Posterior vena cava (tissue), 2 donors: ENCODE measurements around the gene HMX1. TPM values are rescaled to one million over a fixed set of nuclear protein-coding genes. Genes with fewer than 3 reads are reported as not detected.
A peak's percentile ranks its signal among the peaks of the same experiment; 100 is the strongest.

Experiments used
- DNase-seq: peaks from one replicate; pipeline ENCODE4 v3.0.0-alpha.2; 2020; ENCODE audit warnings: low spot score
- intact Hi-C, 2 donors: fragments of 100-400 bp; cut with DNase I; formaldehyde crosslinking; loops; one replicate each; pipeline versions ENCODE4 v1.14.1 to v1.14.2; 2022 to 2023
- total RNA-seq, 2 donors: library from RNA; stranded (reverse); fragmentation: NEBNext Ultra II Directional; extraction: Animal tissue kit (Norgen Biotek cat#: 25700); gene quantifications; one replicate each; pipeline ENCODE4 v1.2.1, GENCODE V29; 2021
- donor health status: DM: yes; HTN: yes; CAD: no.
- donor health status: DM: yes; HTN: yes; CAD: no.

HMX1 gene
- total RNA-seq, 2 donors from 2014 or later = 0.19 TPM; not detected in 1

DNA sequence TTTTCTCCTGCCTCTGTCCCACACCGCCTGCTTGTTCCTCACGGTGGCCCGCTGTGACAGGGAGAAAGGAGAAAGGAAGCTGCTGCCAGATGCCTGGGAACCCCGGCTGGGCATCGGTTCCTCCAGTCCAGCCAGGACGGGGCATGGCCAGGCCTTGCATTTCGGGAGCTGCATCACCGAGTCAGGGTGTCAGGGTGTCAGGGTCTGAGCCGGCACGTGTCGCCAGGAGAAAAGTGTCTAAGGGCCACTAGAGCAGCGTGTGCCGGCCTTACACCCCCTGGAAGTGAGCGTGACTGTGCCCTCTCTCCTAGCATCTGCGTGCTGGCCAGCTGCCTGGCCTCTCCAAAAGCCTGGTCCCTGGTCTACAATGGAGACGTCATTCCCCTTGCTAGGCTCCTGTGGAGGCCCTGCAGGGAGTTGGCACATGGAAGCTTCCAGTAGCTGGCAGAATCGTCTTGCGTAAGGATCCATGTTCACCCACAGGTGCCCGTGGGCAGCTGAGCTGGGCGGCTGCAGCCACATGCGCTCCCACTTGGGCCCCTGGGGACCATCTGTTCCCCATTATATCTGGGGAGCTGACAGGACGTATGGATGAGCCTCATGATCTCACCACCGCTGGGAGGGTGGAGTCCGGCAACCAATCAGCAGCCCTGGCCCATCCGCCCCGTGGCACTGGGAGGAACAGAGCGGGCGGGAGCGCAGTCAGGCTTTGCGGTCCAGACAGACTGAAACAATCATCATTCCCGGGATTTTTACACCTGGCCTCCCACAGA lies 39.9 kb upstream of the HMX1 start:
- intact Hi-C loops = loop anchor here in 1 of 2 donors (10.0 kb wide), 1 partner anchor 307 kb away; no protein-coding TSS in a partner anchor
- peak; percentile 74 for DNase-seq

DNA sequence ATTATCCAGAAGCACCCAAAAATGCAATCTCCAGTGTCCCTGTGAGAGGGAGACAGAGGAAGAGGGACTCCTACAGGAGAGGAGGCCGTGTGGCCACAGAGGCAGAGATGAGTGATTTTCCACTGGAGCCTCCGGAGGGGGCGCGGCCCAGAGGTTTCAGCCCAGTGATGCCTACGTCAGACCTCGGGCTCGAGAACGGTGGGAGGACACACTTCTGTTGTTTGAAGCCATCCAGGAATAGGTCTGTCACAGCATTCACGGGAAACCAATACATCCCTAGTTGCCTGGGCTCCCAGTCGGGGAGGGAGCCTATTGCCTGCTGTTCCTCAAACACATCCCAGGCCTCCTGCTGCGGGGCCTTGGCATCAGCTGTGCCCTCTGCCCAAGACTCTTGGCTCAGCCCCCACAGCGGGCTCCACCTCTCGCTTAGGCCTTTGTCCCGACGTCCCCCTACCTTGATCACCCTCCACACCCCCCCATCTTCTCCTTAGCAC lies 39.2 kb upstream of the HMX1 start:
- no peak for DNase-seq
- intact Hi-C loops = loop anchor here in 1 of 2 donors (10.0 kb wide), 1 partner anchor 306 kb away; no protein-coding TSS in a partner anchor

DNA sequence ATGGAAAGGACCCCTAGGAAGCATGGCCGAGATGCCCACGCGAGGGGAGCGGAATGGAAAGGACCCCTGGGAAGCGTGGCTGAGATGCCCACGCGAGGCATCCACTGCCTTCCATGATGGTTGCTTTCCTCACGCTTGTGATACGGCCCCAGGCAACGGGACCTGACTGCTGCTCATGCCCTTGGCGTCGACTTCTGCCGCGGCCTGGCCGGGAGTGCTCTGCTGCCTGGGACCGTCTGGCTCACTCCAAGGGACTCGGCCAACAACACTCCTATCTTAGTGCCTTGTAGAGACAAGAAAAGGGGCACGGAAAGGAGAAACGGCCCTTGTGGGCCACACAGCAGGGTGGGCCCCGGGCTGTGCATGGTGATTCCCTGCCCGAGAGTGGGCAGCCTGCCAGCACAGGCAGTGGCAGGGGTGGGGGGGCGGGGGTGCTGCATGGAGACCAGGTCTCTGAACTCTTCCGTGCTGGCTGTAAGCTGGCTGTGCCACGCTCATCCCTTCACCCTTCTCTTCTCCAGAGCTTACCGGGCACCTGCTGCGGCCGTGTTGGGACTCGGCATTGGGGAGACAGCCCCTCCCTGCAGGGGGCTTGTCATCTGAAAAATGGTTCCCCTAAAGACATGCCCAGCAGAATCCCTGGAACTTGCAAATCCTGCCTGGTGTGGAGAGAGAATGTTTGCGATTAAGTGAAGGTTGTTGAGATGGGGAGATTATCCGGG lies 38.6 kb upstream of the HMX1 start:
- intact Hi-C loops = loop anchor here in 1 of 2 donors (10.0 kb wide), 1 partner anchor 305 kb away; no protein-coding TSS in a partner anchor
- DNase-seq = peak; percentile 63

DNA sequence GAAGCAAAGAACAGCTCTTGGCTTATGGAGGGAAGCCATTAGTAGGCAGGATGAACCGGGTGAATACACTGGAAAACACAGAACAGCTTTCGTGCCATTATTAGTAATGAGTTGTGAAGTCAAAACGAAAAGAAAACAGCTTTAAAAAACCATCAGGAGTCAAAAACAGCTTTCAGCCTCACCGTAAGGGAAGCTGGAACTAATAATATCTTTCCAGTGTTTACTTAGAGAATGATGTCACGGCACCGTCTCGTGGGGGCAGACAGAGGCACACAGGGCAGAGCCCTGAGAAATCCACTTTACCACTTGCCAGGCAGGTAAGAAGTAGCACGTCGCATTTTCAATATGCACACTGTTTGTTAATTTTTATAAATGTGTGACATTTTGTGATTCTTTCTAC lies 37.9 kb upstream of the HMX1 start:
- intact Hi-C loops = no loop called here
- no peak for DNase-seq

DNA sequence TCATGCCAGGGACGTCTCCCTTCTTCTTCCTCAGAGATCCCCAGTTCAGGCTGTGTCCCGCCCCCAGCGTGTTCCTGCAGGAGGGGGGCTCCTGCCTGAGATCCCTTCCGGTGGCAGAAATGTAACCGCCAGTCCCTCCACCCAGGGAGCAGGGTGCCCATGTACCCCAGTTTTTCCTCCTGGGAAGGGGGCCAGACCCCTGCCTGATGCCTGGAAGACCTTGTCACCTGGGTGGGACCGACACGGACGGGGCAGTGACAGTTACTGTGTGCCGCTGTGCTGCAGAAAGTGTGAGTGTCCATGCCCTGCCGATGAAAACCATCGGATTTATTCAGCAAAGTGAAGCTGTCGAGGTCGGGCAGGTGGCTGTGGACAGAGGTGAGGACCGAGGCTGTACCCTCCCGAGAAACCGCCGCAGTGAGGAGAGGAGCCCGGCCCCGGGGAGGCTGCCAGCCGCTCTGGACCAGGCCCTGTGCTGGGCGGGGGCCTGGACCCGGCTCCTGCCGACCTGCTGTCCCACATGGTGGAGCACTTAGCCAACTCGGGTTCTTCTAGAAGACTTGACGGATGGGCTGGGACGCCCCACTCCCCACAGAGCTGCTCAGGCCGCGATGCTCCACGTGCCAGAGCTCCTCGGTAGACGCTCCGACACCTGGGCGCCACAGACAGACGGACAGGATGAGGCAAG lies 36.7 kb upstream of the HMX1 start:
- intact Hi-C loops = no loop called here
- DNase-seq = peak; percentile 79

DNA sequence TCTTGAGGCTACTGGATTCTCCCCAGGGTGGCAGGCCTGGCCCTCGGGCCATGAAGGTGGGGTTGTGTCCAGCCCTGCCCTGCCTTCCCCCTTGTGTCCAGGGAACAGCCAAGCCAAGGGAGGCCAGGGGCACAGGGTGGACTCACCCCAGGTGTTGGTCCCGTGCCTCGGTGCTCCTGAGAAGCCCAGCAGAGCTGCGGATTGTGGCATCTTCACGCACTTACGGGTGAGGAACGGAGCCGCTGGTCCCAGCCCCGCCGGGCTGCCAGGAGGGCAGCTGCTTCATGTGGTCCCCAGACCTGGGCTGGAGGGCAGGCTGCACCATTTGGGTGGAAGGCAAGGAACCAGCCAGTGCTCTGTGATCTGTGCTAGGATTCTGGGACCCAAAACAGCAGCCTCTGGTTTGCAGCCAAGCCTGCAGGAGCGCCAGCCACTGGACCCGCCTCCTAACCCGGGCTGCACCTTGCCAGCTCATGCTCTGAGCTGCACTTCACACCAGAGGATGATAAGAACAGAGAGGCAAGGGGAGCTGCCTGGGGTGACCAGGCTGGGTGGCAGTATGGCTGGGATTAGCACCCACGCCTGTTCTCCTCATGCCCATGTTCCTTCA lies 36.1 kb upstream of the HMX1 start:
- intact Hi-C loops = no loop called here
- peak; percentile 74 for DNase-seq

DNA sequence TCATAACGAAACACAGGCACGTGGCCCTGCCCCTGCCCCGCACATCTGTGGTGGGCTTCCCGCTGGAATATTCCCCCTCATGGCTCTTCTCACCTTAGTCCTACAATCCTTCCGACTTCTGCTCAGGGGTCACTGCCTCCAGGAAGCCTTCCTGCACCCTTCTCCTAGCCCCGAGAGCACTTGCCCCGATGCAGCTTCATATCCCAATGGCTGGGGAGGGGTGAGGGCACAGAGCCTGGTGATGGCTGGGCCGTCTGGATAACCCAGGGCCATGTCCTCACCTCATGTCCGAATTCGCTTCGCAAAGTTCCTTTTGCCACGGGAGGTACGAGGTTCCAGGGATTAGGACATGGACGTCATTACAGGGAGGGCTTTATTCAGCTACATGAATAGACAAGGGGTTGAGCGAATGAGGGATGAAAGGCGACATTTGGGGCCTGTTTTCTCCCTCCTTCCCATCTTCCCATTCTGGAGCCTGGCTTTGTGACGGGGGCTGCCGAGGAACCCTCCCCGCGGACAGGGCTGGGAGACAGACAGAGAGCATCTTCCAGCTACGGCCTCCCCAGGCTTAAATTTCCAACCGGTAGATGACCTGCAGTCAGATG lies 35.5 kb upstream of the HMX1 start:
- peak; percentile 28 for DNase-seq
- intact Hi-C loops = no loop called here

DNA sequence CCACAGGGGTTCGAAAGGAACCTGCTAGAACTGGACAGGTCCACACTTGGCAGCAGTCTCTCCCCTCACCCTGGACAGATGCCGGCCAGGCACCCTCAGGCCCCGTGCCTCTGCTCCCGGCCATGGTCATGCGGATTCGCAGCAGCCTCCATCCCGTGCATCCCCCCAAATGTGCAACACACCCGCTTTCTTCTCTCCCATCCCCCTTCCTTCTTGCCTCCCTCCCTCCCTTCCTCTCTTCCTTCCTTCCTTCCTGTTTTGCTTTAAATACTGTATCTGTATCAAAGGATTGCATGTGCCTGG lies 35.0 kb upstream of the HMX1 start:
- intact Hi-C loops = no loop called here

DNA sequence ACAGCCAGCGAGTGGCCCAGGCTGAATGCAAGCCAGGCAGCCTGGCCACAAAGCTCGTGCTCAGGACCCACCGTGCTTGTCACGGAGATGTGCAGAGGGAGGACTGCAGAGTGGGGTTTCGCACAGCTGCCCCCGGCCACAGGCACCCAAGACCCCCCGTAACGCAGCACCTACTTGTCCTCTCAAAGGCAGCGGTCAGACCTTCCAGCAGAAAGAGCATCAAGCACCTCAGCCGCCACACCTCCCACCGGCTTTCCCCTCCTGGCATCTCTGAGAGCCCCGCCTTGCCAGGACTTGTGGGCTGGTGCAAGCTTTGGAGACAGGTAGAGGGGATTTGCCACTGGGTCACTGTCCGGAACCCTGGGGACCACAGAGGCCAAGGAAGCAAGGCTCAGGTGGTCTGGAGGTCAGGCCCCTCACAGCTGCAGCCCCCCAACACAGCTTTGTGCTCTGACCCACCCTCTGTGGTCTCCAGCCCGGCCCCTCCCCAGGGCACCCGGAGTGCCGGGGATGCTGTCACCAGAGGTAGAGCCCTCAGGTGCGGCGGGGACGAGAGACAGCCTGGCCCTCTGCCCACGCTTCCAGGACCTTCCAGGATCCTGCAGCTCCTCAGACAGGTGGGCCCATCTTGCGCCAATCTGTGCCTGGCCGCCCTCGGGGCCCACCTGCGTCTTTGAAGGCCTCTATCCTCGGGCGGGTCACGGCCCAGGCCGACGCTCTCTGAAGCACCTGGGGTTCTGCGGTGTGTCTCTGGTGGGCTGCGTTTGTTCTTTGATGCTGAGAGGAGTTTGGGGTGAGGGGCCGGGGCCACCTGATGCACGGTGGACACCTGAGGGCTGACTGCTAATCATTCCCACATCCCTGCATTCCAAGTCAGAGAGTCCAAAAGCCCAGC lies 34.4 kb upstream of the HMX1 start:
- DNase-seq = peak; percentile 59
- intact Hi-C loops = no loop called here

More for the DNA sequence above, 35.0 kb upstream of the HMX1 start:
- peak; percentile 47 for DNase-seq

DNA sequence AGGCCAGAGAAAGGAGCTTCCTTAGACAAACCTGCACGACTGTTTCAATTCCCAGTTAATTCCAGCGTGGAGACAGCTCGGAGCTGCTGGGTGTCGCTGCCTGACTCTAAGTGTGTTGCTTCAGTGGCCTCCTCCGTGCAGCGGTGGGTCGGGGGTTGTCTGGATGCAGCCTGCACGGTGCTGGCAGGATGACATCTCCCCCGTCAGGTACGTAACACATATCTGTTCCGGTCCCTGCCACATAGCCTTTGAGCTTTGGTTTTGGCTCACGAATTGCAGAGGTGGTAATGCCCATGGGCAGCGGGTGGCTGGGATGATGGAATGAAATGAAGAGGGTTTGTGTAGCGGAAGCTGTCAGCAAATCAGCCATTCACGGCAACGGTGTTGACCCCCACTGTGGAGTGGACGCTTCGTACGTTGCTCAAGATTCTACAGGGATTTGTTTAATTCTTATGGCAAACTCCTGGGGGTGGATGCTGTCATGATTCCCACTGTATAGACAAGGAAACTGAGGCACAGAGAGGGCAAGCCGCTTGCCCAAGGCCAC lies 33.7 kb upstream of the HMX1 start:
- intact Hi-C loops = no loop called here
- DNase-seq = peak; percentile 48

DNA sequence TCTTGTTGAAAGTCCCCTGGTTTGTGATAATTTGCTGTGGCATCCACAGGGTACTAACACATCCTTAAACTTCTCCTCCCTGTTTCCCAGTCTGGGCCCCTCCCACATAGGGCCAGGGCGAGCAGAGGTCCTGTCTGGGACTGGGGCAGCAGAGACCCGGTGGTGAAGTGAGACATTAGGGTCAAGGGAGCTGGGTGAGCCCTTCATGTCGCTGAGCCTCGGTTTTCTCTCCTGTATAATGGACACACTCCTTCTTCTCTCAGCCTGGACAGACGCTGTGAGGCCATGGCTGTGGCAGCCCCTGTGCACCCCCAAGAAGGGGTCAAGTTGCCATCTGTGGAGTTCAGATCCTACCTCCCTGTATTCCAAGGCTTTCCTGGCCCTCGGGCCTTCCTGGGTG lies 33.0 kb upstream of the HMX1 start:
- peak; percentile 18 for DNase-seq
- intact Hi-C loops = no loop called here

DNA sequence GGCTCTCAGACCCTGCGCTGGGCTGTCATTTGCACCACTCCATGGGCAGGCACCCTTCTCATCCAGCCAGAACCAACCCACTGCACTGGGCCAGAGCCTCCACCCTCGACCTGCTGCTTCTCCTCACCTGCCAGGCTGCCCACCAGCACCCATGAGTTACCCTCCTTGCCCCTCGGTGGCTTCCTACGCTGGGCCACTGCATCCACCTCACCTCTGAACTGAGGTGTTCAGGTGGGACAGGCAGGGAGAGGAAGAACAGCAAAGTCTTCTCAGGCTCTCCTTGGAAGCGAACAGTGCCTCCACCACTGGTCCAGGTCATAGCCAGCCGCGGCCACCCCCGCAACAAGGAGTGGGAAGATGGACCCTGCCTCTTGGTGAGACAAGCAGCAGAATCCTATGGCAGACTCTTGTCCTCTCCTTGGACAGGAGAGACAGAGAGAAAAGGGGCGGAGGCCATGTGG lies 32.4 kb upstream of the HMX1 start:
- intact Hi-C loops = no loop called here
- peak; percentile 58 for DNase-seq

DNA sequence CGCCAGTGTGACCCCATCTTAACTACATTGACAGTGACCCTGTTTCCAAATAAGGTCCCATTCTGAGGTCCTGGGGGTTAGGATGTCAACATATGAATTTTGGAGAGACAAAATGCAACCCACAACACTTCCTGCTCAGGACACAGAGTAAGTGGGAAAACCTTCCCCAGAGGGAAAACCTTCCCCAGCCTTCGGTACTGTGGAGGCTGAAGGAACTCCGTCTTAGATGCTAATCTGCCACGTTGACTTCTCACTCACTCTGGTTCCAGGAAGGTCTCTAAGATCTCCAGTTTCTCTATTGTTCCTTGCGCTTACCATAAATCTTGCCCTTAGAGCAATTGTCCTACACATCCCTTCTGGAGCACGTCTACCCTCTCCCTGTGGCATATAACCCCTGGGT lies 29.7 kb upstream of the HMX1 start:
- intact Hi-C loops = no loop called here
- DNase-seq = peak; percentile 10

DNA sequence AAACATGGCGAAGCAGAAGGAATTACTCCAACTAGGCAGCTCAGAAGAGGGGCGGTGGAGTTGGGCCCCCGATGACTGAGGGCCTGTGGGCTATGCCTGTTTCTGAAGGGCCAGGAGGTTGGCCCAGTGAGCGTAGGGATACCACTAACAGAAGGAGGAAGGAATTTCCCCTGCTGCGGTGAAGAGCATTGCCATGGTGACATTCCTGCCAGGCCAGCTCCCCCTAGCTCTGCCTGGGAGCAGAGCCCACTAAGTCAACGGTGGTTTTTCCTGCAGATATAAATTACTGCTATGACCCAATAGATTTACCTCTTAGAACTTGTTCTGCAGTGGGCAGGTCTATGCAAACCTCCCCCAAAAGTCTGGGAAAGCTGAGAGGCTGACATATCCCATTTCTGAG lies 28.9 kb upstream of the HMX1 start:
- intact Hi-C loops = no loop called here
- no peak for DNase-seq

DNA sequence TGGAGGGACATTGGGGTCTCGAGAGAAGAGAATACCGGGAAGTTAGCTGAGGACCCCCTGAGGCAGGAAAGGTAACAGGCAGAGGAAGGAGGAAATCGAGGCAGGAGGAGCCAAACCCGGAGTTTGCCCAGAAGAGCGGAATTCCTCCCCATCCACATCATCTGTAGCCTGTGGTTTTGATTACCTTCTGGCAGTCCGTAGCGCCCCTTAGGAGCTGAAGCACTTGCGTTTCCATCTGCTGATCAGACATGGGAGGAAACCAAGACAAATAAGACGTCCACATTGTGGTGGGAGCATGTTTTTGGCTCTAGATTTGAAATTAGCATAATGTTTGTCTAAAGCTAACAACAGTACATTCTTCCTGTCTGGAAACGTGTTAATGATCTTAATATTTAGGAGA lies 26.8 kb upstream of the HMX1 start:
- no peak for DNase-seq
- intact Hi-C loops = no loop called here

DNA sequence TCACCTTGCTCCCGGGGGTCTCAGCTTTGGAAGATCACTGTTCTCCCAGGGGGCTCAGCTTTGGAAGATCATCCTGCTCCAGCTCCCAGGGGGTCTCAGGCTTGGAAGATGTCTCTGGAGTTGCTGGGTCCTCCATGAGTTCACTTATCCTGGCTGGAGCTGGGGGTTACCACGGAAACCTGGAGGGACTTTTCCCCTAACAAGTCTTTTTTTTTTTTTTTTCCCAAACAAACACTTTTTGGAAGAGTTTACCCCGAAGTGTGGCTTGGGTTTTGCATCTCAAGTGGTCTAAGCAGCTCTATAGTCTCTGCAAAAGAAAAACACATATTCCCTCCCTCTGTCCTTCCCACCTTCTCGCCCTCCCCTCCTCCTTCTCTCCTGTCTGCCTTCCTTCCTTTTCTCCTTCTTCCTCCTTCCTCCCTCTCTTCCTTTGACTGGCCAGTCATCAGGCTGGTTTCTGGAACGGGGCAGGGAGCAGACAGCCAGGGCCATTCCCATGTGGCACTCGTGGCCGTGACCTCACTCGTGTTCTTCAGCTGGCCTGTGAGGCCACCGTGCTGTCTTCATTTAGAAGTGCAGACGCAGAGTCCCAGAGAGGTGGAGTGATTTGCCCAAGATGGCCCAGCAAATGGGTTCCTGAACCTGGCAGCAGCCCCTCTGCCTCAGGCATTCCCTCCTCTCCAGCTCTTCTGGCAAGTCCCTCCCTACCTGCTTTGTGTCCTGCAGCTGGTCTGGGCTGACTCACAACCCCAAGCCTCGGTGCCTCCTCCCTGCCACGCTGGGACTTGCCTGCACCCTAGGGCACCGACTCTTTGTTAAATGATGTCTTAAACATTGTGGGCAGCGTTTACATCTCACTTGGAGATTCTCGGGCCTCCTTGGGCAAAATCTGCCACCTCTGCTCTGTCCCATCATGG lies 25.9 kb upstream of the HMX1 start:
- intact Hi-C loops = no loop called here
- no peak for DNase-seq

DNA sequence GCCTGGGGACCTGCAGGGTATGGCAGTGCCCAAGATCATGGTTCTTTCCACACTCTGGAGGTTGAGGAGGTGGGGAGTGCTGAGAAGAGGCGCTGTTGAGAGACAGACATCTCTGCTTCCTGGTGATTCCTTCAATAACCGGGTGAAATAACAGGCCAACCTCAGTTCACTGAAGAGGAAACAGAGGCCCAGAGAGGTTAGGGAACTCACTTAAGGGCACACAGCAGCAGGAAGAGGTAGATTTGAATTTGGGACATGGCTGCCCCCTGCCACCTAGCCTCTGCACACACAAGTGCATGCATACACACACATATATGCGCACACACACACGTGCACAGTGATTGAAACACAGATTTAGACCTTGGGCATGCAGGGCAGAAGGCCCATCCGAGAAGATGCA lies 24.9 kb upstream of the HMX1 start:
- intact Hi-C loops = no loop called here
- DNase-seq = no peak
